HepG2 (cell line): ENCODE data around the gene CYP27B1. TPM values are rescaled to one million over a fixed set of nuclear protein-coding genes. Genes with fewer than 3 reads are reported as not detected.

Source experiments
- AKAP8 ChIP-seq: sonication (generic); formaldehyde crosslinking; IDR thresholded peaks from 2 replicates; pipeline ENCODE4 v1.5.1; 2020; ENCODE audit warnings: mild to moderate bottlenecking, missing genetic modification reagents
- BRCA1 ChIP-seq: sonication (generic); formaldehyde crosslinking; IDR thresholded peaks from 2 replicates; pipeline ENCODE4 v1.4.0; 2020; ENCODE audit warnings: missing genetic modification reagents
- IKZF4 ChIP-seq: sonication (generic); formaldehyde crosslinking; IDR thresholded peaks from 2 replicates; pipeline ENCODE4 v1.5.1; 2020; ENCODE audit warnings: borderline replicate concordance, mild to moderate bottlenecking, low read depth, missing genetic modification reagents; ENCODE audit errors: not compliant biosample characterization
- JUND ChIP-seq: sonication (generic); formaldehyde crosslinking; IDR thresholded peaks from 2 replicates; pipeline ENCODE4 v1.8.0; 2022; ENCODE audit warnings: mild to moderate bottlenecking, missing genetic modification reagents
- MYC ChIP-seq: sonication (generic); formaldehyde crosslinking; IDR thresholded peaks from 2 replicates; pipeline ENCODE4 v1.9.0; 2021; ENCODE audit warnings: missing genetic modification reagents, borderline replicate concordance
- THYN1 ChIP-seq: sonication (generic); formaldehyde crosslinking; IDR thresholded peaks from 2 replicates; pipeline ENCODE4 v1.8.1; 2023; ENCODE audit warnings: low read depth, mild to moderate bottlenecking, moderate library complexity, missing genetic modification reagents, borderline replicate concordance
- TOPORS ChIP-seq: sonication (generic); formaldehyde crosslinking; IDR thresholded peaks from 2 replicates; pipeline ENCODE4 v1.8.0; 2023; ENCODE audit warnings: mild to moderate bottlenecking, missing genetic modification reagents
- ZBTB7B ChIP-seq: sonication (generic); formaldehyde crosslinking; IDR thresholded peaks from 2 replicates; pipeline ENCODE4 v1.4.0; 2020; ENCODE audit warnings: missing genetic modification reagents
- ZFP36 ChIP-seq: fragments of 150-350 bp; IDR thresholded peaks from 2 replicates; pipeline ENCODE4 v1.6.1; 2018; ENCODE audit warnings: borderline replicate concordance, low read length, low read depth; ENCODE audit not compliant: partially characterized antibody
- ZFP82 ChIP-seq: sonication (generic); formaldehyde crosslinking; IDR thresholded peaks from 2 replicates; pipeline ENCODE4 v1.5.1; 2020; ENCODE audit warnings: mild to moderate bottlenecking, missing genetic modification reagents, borderline replicate concordance
- ZMYM2 ChIP-seq: sonication (generic); formaldehyde crosslinking; IDR thresholded peaks from 2 replicates; pipeline ENCODE4 v1.8.0; 2022; ENCODE audit warnings: mild to moderate bottlenecking, missing genetic modification reagents
- ZNF20 ChIP-seq: sonication (generic); formaldehyde crosslinking; IDR thresholded peaks from 2 replicates; pipeline ENCODE4 v1.4.0; 2020; ENCODE audit warnings: mild to moderate bottlenecking, moderate library complexity, missing genetic modification reagents
- ZNF891 ChIP-seq: sonication (generic); formaldehyde crosslinking; IDR thresholded peaks from 2 replicates; pipeline ENCODE4 v1.5.0; 2020; ENCODE audit warnings: mild to moderate bottlenecking, missing genetic modification reagents
- polyA plus RNA-seq, 8 experiments: library from polyadenylated mRNA; depleted of rRNA in 3 of 8; stranded (reverse) in 7 of 8; unstranded in 1 of 8; fragments of >200 nt; fragmentation: Illumina TruSeq in 4 of 8; extraction: Trizol in 4 of 8; gene quantifications; 2 replicates each; pipeline versions ENCODE4 v1.2.1 to v1.2.3, GENCODE V29; 2011 to 2016; ENCODE audit warnings: low read depth in 4 of 8, missing spikeins in 1 of 8, mixed read lengths in 1 of 8; ENCODE audit not compliant: insufficient read depth in 1 of 8
- total RNA-seq, 5 experiments: library from RNA; depleted of rRNA; stranded (reverse); fragments of >200 nt; fragmentation: Illumina TruSeq; extraction: Trizol; gene quantifications; 2 replicates each; pipeline ENCODE4 v1.2.3, GENCODE V29; 2016; ENCODE audit warnings: low read depth in 1 of 5
- TF ChIP-seq, protein P1 (sequence below): sonication (generic); formaldehyde crosslinking; IDR thresholded peaks from 2 replicates; pipeline ENCODE4 v1.4.0; 2020; ENCODE audit warnings: missing genetic modification reagents
- TF ChIP-seq, protein P2 (sequence below): sonication (generic); formaldehyde crosslinking; conservative IDR thresholded peaks from 2 replicates; pipeline ENCODE4 v1.8.0; 2022; ENCODE audit warnings: low read depth, missing genetic modification reagents
- TF ChIP-seq, protein P3 (sequence below): sonication (generic); formaldehyde crosslinking; IDR thresholded peaks from 2 replicates; pipeline ENCODE4 v1.4.0; 2020; ENCODE audit warnings: mild to moderate bottlenecking, missing genetic modification reagents, borderline replicate concordance
- TF ChIP-seq, protein P4 (sequence below): IDR thresholded peaks from 2 replicates; pipeline ENCODE4 v1.6.1; 2016; ENCODE audit warnings: control low read depth
- TF ChIP-seq, protein P5 (sequence below): sonication (generic); formaldehyde crosslinking; IDR thresholded peaks from 2 replicates; pipeline ENCODE4 v1.9.0; 2021; ENCODE audit warnings: missing genetic modification reagents, mild to moderate bottlenecking, borderline replicate concordance
- TF ChIP-seq, protein P6 (sequence below): sonication (generic); formaldehyde crosslinking; conservative IDR thresholded peaks from 2 replicates; pipeline ENCODE4 v1.8.0; 2022; ENCODE audit warnings: mild to moderate bottlenecking, moderate library complexity, missing genetic modification reagents

CYP27B1 gene
- total and polyA plus RNA-seq, 2 of the 13 experiments (the other 11 are each of a cell fraction or from before 2014, with no cell fraction given), result 2.3 to 3.0 TPM

DNA sequence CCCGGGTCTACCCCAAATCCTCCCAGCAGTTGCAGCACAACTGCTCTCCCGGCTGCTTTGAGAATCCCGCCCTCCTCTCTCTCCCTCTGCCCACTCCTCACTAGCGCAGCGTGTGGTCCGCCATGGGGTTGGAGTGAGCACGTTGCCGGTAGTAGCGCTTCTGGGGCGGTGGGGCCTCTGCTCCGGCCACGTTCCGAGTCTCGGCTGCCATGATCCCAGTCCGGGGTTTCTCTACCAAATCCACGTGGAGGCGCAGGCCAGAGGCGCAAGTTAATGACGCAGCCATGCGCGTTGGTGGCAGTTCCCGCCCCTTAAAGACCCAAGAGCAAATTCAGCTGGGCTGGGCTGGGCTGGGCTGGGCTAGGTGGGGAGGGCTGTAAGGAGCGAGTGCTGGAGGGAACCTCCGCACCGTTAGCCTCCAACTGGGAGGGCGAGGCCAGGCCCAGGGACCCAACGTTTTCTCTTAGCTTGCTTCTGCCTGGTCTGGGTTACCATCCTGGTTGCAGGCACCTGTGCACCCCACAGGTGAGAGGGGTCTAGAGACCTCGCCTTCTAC lies 5.1 kb upstream of the CYP27B1 start, which contains the start of gene METTL1 (continued):
- TF ChIP-seq AKAP8 (CRISPR knock-in tag), result peak; percentile 59
- peak; percentile 42; the same call in 1 of the 2 replicates for TF ChIP-seq ZBTB7B (CRISPR knock-in tag)
- TF ChIP-seq ZNF891 (CRISPR knock-in tag), result peak; percentile 78
- TF ChIP-seq, protein P1, sequence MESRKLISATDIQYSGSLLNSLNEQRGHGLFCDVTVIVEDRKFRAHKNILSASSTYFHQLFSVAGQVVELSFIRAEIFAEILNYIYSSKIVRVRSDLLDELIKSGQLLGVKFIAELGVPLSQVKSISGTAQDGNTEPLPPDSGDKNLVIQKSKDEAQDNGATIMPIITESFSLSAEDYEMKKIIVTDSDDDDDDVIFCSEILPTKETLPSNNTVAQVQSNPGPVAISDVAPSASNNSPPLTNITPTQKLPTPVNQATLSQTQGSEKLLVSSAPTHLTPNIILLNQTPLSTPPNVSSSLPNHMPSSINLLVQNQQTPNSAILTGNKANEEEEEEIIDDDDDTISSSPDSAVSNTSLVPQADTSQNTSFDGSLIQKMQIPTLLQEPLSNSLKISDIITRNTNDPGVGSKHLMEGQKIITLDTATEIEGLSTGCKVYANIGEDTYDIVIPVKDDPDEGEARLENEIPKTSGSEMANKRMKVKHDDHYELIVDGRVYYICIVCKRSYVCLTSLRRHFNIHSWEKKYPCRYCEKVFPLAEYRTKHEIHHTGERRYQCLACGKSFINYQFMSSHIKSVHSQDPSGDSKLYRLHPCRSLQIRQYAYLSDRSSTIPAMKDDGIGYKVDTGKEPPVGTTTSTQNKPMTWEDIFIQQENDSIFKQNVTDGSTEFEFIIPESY (CRISPR knock-in tag), result no peak
- TF ChIP-seq, protein P2, sequence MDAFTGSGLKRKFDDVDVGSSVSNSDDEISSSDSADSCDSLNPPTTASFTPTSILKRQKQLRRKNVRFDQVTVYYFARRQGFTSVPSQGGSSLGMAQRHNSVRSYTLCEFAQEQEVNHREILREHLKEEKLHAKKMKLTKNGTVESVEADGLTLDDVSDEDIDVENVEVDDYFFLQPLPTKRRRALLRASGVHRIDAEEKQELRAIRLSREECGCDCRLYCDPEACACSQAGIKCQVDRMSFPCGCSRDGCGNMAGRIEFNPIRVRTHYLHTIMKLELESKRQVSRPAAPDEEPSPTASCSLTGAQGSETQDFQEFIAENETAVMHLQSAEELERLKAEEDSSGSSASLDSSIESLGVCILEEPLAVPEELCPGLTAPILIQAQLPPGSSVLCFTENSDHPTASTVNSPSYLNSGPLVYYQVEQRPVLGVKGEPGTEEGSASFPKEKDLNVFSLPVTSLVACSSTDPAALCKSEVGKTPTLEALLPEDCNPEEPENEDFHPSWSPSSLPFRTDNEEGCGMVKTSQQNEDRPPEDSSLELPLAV (CRISPR knock-in tag), result no peak
- no peak for TF ChIP-seq BRCA1 (CRISPR knock-in tag)
- TF ChIP-seq, protein P3, sequence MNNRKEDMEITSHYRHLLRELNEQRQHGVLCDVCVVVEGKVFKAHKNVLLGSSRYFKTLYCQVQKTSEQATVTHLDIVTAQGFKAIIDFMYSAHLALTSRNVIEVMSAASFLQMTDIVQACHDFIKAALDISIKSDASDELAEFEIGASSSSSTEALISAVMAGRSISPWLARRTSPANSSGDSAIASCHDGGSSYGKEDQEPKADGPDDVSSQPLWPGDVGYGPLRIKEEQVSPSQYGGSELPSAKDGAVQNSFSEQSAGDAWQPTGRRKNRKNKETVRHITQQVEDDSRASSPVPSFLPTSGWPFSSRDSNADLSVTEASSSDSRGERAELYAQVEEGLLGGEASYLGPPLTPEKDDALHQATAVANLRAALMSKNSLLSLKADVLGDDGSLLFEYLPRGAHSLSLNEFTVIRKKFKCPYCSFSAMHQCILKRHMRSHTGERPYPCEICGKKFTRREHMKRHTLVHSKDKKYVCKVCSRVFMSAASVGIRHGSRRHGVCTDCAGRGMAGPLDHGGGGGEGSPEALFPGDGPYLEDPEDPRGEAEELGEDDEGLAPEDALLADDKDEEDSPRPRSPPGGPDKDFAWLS, result 0 out of 2 replicates have a peak, but pooled peaks have one; percentile 65
- peak; percentile 78 for TF ChIP-seq TOPORS (CRISPR knock-in tag)
- TF ChIP-seq JUND (CRISPR knock-in tag), result peak; percentile 84
- TF ChIP-seq ZFP36, result no peak
- TF ChIP-seq THYN1 (CRISPR knock-in tag), result no peak
- TF ChIP-seq, protein P4, sequence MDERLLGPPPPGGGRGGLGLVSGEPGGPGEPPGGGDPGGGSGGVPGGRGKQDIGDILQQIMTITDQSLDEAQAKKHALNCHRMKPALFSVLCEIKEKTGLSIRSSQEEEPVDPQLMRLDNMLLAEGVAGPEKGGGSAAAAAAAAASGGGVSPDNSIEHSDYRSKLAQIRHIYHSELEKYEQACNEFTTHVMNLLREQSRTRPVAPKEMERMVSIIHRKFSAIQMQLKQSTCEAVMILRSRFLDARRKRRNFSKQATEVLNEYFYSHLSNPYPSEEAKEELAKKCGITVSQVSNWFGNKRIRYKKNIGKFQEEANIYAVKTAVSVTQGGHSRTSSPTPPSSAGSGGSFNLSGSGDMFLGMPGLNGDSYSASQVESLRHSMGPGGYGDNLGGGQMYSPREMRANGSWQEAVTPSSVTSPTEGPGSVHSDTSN, result no peak
- peak; percentile 84 for TF ChIP-seq IKZF4 (CRISPR knock-in tag)
- TF ChIP-seq, protein P5, sequence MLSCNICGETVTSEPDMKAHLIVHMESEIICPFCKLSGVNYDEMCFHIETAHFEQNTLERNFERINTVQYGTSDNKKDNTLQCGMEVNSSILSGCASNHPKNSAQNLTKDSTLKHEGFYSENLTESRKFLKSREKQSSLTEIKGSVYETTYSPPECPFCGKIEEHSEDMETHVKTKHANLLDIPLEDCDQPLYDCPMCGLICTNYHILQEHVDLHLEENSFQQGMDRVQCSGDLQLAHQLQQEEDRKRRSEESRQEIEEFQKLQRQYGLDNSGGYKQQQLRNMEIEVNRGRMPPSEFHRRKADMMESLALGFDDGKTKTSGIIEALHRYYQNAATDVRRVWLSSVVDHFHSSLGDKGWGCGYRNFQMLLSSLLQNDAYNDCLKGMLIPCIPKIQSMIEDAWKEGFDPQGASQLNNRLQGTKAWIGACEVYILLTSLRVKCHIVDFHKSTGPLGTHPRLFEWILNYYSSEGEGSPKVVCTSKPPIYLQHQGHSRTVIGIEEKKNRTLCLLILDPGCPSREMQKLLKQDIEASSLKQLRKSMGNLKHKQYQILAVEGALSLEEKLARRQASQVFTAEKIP, result no peak
- no peak for TF ChIP-seq ZNF20
- TF ChIP-seq, protein P6, sequence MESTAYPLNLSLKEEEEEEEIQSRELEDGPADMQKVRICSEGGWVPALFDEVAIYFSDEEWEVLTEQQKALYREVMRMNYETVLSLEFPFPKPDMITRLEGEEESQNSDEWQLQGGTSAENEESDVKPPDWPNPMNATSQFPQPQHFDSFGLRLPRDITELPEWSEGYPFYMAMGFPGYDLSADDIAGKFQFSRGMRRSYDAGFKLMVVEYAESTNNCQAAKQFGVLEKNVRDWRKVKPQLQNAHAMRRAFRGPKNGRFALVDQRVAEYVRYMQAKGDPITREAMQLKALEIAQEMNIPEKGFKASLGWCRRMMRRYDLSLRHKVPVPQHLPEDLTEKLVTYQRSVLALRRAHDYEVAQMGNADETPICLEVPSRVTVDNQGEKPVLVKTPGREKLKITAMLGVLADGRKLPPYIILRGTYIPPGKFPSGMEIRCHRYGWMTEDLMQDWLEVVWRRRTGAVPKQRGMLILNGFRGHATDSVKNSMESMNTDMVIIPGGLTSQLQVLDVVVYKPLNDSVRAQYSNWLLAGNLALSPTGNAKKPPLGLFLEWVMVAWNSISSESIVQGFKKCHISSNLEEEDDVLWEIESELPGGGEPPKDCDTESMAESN (CRISPR knock-in tag), result peak; percentile 92
- peak; percentile 100 for TF ChIP-seq MYC (CRISPR knock-in tag)
- peak; percentile 75; the same call in 1 of the 2 replicates for TF ChIP-seq ZMYM2
- no peak for TF ChIP-seq ZFP82 (CRISPR knock-in tag)
